HS-5 (cell line): ENCODE results near the gene SCYL3.
"Not testable (repeated sequence)": the region's sequence is repeated elsewhere in the genome, so short reads cannot be mapped to it uniquely, and the experiment has no call there.

ENCODE experiments used
- DNase-seq: peaks from one replicate; pipeline ENCODE4 v3.0.0-alpha.2; 2012; ENCODE audit warnings: low read depth

The SCYL3 gene

GRCh38 chr1:169812131-169812530 is 81.6 kb downstream of the SCYL3 start:
- DNase-seq: no peak

- DNase-seq: not testable (repeated sequence)
Measured at GRCh38 chr1:169811418-169812035, 82.2 kb downstream of the SCYL3 start.

GRCh38 chr1:169809370-169810095 is 84.2 kb downstream of the SCYL3 start:
- no peak for DNase-seq

GRCh38 chr1:169804941-169805340 is 88.8 kb downstream of the SCYL3 start:
- DNase-seq: no peak

GRCh38 chr1:169802888-169803287 is 90.8 kb downstream of the SCYL3 start:
- DNase-seq: no peak
